GM23338 (cell line): ENCODE data around the gene XPR1.

Experiments
- CREB1 ChIP-seq: fragments of 250-450 bp; sonication (Bioruptor Pico); IDR thresholded peaks from 2 replicates; pipeline ENCODE4 v1.5.0; 2020; ENCODE audit warnings: low read depth, mild to moderate bottlenecking, moderate library complexity
- CTCF ChIP-seq, 2 experiments: fragments of 200-600 bp in 1 of 2; sonication (generic) in 1 of 2; conservative IDR thresholded peaks; 2 replicates each; pipeline versions ENCODE4 v1.5.1 to v1.6.1; 2016 to 2017; ENCODE audit warnings: antibody characterized with exemption in 2 of 2, low read depth in 2 of 2, mild to moderate bottlenecking in 2 of 2, moderate library complexity in 1 of 2
- EZH2 ChIP-seq: fragments of 200-600 bp; sonication (generic); IDR thresholded peaks from one replicate; pipeline ENCODE4 v1.8.0; 2017; ENCODE audit warnings: antibody characterized with exemption, mild to moderate bottlenecking, low read depth; ENCODE audit not compliant: unreplicated experiment
- POLR2AphosphoS5 ChIP-seq: IDR thresholded peaks from 2 replicates; pipeline ENCODE4 v1.6.1; 2016; ENCODE audit warnings: antibody characterized with exemption, low read depth

GRCh38 chr1:180781718-180782117 lies 149.9 kb downstream of the XPR1 start:
- no peak for TF ChIP-seq CTCF (conservative IDR thresholded peaks at IDR 0.05; ENCODE audit: low read depth in 2 of 2)
- no peak for TF ChIP-seq EZH2
- no peak for TF ChIP-seq CREB1 (CRISPR knock-in tag)
- no peak for TF ChIP-seq POLR2AphosphoS5
